Amygdala (tissue), 56 donors: Measurements from ENCODE around the gene BHMT.
"Not testable (repeated sequence)": the region's sequence is repeated elsewhere in the genome, so short reads cannot be mapped to it uniquely, and the experiment has no call there.

Source experiments
- DNase-seq, 56 donors: peaks; one replicate each; lab custom pipeline; 2025; lab: John Stamatoyannopoulos, UW

The BHMT gene

DNA sequence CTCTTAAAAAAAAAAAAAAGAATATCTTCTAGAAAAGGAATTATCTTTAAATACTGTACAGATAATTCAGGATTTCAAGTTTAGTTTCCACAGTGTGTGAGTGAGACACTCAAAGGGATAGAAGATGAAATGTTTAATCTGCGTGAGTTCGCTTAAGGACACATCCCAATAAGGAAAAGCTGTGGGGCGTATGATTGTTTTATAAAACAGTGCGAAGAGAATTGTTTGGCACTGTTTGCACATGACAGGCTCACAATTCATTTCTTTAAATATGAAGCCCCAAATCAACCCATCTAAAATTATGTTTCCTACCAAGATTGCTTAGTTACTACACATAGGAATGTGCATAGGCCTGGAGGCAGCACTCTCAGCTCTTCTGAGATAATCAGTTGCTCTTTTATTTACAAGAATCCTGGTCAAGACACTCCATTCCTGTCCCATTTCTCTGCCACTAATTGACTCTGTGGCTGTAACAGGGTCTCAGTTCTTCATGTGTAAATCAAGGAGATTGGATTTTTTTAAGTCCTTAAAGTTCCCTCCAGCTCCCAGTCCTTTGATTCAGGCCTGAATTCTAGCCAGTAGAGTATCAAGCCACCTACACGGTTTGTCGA lies 60.1 kb downstream of the BHMT start:
- DNase-seq = no peak

- no peak for DNase-seq
Measured at GRCh38 chr5:79172269-79172668, 60.7 kb downstream of the BHMT start.

DNA sequence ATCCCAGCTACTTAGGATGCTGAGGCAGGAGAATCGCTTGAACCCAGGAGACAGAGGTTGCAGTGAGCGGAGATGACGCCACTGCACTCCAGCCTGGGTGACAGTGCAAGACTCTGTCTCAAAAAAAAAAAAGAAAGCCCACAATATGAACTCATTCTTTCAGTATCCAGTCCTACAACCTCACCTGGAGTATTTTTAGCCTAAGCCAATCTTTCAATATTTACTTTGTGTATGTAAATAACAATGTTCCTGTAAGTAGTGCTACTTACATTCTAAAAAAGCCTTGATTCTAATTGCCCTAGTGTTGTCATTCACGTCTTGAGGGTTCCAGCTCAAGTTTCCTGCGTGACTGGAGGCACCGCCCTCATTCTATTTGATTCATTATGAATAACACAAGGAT lies 62.0 kb downstream of the BHMT start:
- DNase-seq = no peak

DNA sequence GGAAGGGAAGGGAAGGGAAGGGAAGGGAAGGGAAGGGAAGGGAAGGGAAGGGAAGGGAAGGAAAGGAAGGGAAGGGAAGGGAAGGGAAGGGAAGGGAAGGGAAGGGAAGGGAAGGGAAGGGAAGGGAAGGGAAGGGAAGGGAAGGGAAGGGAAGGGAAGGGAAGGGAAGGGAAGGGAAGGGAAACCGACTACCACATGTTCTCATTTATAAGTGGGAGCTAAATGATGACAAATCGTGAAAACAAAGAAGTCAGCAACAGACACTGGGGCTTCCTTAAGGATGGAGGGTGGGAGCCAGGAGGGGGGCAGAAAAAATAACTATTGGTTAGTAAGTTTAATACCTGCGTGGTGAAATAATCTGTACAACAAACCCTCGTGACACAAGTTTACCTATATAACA lies 68.8 kb downstream of the BHMT start:
- DNase-seq = not testable (repeated sequence)

- DNase-seq = peak in 2 of 56 donors; percentile 7 to 28
Measured at GRCh38 chr5:79181419-79182022, 69.9 kb downstream of the BHMT start.
